GM21529 (cell line): ENCODE measurements around the gene GRM4.

ENCODE experiments used
- ATAC-seq: cut with Tn5 transposase; IDR thresholded peaks from one replicate; pipeline ENCODE4 v1.9.1; 2021; ENCODE audit not compliant: unreplicated experiment

The GRM4 gene

DNA sequence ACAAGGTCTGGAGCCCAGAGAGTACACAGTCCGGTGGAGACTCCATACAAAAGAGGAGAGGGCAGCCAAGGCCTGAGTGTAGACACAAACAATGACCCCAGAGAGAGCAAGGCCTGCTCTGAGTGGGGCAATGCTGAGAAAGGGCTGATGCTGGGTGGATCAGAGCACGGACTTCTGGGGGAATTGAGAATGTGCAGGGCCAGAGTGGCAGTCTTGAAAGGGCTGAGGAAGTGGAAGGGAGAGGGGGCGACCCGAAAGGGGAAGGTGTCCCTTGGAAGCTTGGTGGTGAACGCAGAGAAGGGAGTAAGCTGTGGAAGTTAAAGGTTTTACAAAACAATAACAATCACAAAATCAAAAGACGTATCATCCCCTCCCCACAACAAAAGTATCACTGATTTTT is 12.0 kb upstream of the GRM4 start:
- ATAC-seq: no peak

DNA sequence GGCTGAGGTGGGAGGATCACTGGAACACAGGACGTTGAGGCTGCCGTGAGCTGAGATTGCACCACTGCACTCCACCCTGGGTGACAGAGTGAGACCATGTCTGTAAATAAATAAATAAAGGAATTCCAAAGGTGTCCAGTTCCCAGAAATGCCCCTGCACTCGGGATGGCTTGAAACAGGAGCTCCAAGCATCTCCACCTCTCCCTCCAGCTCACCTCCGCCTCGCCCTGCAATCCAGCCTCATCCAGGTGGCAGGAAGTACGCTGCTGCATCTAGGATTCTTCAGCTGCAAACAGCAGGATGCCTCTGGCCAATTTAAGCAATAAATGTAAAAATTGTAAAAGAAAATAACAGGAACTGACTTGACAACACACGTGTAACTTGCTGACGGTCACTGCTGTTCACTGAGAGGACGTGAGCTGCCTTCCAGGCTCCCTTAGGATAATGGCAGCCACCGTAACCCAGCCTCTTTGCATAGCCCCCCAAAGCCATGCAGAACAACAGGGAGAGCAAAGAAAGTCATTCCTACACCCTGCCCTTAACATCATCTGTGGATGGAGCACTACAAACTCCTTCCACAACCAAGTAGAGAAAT is 11.4 kb upstream of the GRM4 start:
- ATAC-seq: no peak

DNA sequence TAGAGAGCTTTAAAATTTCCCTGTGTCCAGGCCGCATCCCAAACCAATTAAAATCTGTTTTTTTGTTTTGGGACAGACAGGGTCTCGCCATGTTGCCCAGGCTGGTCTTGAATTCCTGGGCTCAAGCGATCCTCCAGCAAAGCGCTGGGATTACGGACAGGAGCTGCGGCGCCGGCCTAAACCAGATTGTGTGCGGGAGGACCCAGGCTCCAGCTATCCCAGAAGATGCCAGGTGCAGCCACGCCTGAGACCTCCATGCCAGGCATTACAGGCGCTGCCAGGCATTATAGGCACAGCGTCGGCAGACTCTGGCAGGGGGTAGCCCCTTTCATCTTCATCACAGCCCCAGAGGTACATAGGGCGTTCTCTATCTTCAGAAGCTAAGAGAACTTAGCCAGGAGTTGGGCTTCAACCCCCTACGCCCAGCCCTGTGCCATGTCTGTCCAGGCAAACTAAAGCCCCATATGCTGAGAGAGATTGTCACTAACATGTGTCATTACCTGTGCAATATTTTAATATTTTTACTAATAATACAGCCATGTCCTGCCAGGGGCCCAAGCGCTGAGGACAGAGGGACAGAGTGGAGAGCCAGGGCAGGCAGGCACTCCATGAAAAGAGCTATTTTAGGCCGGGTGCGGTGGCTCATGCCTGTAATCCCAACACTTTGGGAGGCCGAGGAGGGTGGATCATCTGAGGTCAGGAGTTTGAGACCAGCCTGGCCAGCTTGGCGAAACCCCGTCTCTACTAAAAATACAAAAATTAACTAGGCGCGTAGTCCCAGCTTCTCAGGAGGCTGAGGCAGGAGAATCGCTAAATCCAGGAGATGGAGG is 9.8 kb upstream of the GRM4 start:
- no peak for ATAC-seq

- no peak for ATAC-seq
Measured at GRCh38 chr6:34154668-34155447, 9.0 kb upstream of the GRM4 start.

DNA sequence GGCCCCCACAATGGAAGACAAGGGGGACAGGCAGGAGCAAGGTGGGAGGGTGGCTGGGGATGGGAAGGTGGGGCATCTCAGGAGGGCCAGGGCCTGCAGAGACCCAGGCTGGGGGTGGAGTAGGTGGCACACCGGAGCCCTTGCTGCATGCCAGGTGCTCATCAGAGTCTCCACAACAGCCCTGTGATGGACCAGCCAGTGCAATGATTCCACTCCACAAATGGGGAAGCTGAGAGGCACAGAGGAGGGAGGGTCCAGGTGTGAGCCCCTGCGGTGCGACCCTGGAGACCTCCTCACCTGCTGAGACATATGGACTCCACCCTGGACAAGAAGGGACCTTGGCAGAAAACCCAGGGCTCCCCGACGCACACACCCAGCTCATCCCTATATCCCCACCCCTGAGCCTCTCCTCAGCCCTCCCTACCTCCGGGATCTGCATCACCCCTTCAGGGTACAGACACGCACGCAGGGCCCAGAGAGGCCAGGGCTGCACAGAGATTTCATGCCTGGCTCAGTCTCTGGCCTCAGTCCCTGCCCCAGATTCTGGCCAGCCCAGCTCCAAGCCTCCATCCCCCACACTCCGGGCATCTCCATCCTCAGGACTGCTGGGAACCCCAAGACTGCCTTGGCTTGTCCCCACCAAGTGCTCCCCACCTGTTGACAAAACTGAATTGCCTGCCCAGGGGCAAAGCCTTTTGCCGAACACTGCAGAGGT is 7.1 kb upstream of the GRM4 start:
- no peak for ATAC-seq

DNA sequence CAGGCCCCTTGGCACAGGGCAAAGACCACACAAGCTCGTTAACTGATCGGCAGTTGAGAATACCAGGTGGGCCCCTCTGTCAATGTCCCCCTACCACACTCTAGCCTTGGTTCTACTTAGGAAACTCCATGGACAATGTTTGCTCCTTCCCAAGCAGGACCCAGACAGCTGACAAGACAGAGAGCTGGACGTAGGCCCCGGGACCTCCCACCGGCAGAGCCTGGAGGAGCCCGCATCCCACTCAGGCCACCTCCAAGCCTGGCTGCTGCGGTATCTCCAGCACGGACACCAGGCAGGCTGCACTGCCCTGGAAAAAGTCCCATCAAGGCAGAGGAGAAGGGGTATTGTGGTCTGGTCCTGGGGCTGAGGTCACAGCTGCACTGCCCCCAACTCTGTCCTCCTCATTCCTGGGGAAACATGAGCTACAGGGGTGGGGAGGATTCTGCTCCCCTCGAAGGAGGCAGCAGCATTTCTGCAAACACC is 6.2 kb upstream of the GRM4 start:
- no peak for ATAC-seq

DNA sequence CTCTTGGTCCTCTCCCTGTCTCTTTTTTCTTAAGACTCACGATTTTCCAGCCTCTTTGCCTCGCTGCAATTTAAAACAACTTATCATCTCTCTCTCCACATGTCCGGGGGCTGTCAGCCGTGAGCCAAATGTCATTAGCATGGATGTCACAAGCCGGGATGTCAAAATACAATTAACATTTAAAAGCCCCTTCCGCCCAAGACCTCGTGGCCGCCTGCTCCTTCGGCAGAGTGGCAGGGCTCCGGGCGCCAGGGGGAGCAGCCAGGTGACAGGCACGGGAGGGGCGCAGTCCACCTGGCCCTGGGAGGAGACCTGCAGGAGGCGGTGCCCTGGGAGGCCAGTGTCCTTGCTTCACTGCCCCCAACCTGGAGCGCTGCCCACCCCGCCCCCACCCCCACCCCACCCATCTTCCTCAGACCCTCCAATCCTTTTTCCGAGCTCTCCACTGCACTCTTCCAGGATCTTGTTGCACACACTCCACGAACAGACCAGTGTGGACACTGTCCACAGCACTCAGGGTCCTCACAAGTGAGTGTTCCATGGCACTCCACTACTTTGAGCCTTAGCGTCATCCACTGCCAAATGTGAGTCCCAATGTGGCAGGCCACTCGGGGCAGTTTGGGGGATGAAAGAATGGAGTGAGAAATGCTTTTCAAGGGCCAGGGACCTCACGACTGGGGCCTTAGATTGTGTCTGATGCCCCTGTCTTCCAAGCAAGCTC is 5.6 kb upstream of the GRM4 start:
- ATAC-seq: no peak

- no peak for ATAC-seq
Measured at GRCh38 chr6:34150766-34151165, 4.9 kb upstream of the GRM4 start.

GRCh38 chr6:34149831-34150400 is 4.0 kb upstream of the GRM4 start:
- no peak for ATAC-seq

DNA sequence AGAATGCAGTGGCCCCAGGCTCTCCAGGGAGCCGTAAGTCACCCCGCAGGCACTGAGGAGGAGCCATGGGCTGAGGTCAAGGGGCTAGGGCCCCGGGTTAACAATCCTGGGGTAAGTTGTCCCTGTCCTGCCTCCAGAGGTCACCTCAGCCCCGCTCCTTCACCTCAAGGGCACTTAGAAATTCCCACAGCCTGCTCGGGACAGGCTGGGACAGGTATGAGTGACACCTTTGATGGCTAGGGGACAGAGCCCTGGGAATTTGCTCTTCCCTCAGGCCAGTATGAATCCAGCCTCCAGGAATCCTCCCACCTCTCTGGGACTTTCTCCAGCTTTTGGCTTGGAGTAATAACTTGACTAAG is 3.5 kb upstream of the GRM4 start:
- ATAC-seq: no peak

DNA sequence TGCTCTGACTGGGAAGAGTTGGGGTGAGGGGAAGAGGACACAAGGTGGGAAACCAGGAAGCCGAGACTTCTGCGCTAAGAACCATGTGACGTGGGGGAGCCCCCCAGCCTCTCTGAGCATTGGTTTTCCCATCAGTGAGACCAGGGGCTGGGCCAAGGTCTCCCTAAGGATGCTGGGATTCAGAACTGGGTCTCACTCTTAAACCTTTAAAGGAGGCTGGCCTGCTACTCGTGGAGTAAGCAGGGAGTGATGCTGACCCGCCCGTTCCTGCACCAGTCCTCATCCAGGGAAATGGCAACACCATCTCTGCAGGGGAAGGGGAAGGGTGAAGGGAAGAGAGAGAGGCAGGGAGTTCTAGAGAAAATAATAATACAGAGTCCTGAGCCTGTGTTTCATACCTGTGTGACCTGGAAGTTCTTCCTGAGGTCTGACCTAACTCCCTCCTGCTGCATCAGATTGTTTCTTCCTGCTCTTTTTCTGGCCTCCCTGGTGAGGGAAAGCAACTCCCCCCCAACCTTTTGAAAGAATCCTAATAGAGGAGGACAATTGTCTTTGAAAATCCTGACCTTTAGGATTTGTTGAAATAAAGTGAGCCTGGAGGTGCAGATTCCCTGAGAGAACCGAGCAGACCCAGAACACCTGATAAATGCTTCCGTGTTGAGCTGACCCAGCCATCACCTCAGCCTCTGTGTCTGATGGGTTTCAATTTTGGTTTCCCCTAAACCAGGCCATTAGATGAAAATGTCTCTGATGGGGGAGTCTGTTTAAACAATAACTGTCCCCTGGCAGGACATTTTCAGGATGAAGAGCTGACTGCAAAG is 3.0 kb upstream of the GRM4 start:
- ATAC-seq: no peak

GRCh38 chr6:34147906-34148630 is 2.2 kb upstream of the GRM4 start:
- no peak for ATAC-seq

- ATAC-seq: no peak
Measured at GRCh38 chr6:34146801-34147592, 1.1 kb upstream of the GRM4 start.

DNA sequence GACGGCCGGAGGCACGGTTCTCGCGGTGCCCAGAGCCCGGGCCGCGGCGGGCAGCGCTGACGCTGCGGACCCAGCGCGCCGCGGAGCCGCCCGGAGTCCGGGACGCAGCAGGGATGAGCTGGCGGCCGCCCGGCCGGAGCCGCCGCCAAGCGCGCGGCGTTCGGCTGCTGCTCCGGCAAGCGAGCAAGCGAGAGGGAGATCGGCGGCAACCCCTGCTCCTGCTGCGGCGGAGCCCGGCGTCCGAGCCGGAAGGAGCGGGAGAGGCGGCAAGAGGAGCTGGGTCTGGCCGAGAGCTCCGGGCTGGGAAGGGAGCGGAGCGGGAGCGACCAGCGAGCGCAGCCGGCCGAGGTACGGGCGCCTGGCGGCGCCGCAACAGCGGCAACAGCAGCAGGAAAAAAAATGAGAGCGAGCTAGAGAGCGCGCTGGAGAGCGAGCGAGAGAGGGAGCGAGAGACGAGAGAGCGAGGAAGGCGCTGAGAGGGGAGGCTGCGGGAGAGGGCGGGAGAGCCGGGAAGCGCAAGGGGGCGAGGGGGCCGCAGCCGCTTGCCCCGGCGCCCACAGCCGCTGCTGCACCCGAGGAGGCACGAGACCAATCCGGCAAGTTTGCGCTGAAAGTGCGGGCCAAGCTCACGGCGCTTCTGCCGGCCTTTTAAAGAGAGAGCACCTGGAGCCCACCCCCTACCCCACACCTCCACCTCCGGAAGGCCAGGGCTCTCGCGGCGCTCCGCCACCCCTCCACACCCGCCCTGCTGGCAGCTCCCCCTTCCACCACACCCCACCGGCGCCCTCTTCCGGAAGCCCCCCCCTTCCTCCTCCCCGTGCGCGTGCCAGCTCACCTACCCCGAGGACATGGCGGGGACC is 496 bp downstream of the GRM4 start:
- no peak for ATAC-seq

DNA sequence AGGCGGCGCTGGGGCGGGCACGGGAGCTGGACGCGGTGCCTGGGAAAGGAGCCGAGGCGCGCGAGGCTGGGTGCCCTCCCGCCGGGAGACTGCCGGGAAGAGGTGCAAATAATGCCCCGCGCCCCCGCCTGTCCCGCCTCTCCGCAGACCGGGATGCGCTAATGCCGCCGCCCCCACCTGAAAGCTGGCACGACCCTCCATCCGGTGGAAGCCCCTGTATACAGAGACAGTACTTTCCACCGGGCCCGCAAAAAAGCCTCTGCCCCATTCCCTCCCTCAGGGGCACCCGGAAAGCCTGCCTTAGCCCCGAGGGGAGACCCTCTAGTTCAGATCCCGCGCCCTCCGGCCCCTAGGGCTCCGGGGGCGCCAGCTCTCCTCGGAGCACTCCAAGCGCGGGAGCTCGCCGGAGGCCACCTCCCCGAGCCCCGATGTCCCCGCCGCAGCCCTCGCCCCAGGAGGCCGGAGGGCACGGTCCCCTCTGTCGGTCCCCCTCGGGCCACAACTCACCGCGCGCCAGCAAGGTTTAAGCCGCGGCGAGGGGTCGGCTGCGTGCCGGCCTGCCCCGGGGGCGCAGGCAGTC is 1.2 kb downstream of the GRM4 start:
- no peak for ATAC-seq

DNA sequence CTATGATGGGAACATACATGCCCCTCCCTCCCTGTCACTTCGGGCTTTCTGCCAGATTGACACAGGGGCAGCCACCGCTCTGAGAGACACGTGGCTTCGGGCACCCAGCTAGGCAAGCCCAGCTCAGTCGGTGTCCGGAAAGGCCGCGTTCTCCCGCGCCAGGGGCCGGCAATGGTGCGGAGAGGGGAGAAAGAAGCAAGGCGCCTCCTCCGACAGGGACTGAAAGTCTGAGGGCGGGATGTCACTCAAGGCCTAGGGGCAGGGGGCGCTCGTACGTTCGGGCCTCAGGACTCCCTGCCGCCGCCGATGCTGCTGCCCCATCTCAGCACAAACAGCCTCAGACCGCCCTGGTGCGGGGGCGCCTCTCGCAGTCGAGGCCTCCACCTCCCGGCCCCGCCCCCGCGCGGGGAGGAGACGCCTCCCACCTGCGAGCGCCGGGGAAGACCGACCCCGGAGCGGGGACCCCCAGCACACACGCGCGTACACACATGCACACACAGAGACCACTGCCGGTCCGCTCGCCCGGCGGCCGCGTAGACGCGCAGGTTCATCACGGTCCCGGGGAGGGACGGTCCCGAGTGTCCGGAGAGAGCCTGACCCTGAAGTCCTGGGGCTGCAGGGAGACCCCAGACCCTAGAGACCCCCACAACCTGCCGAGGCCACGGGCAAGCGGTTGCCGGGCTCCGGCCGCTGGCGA is 1.9 kb downstream of the GRM4 start:
- no peak for ATAC-seq
